ENCODE data around the gene SESN3.

SESN3 gene

DNA sequence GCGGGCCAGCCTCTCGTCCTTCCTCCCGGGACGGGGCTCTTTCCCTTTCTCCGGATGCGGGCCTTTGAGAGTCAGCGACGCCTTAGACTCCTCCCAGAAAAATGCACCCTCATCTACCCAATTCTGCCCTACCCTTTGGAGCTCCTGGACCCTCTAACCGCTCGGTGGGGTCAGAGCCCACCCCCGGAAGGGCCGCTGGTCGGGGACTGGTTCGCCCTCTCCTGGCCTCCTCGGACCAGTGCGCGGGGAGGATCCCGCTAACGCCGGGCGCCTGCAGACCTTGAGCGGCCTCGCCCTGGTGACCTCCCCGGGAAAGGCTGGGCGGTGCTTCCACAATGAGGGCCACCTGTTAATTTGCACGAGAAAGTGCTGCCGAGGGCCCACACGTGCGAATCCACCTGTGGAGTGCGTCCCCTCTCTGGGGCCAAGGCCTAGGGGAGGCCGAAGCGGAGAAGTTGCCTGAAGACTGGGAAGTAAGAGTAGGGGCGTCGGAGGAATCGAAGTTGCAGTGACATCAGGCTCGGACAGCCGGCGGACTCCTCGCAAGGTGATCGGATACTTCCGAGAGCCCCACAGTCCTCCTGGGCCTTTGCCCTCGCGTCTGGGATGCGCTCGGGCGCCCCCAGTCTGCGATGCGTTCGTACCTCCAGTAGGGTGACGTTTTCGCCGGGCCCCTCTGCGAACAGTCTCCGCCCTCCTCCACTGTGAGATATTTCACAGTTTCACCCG lies 79.9 kb downstream of the SESN3 start:
- H3K36me3 ChIP-seq (ENCODE audit: control insufficient read depth in 2 of 2, insufficient read depth in 1 of 2, low read length in 2 of 2), result no peaks in the 10 kb centered on the region
- ChIA-PET POLR2A (interaction anchor here (0.9 to 1.4 kb wide), 2 partner anchors 83 to 84 kb away, joined by 3 to 5 read pairs; partner anchors contain the start of gene SRSF8), CTCF (interaction anchor here (0.5 to 7.5 kb wide), 31 partner anchors 9 to 632 kb away, joined by 3 to 169 read pairs (median 4); partner anchors contain the start of gene SRSF8)
- TF ChIP-seq ZNF24 (tag by site-specific recombination; IDR thresholded peaks at IDR 0.05) (no peak), ZNF629 (tag by site-specific recombination; IDR thresholded peaks at IDR 0.05) (peak; percentile 39), ZNF677 (tag by site-specific recombination; IDR thresholded peaks at IDR 0.05) (no peak), ATF2 (tag by site-specific recombination; IDR thresholded peaks at IDR 0.05; ENCODE audit: low read depth) (peak; percentile 25; the same call in 1 of the 2 replicates), ZNF660 (tag by site-specific recombination; IDR thresholded peaks at IDR 0.05) (0 out of 2 replicates have a peak, but pooled peaks have one; percentile 36), ZFP69B (tag by site-specific recombination; IDR thresholded peaks at IDR 0.05) (peak; percentile 25; the same call in 1 of the 2 replicates), ZSCAN16 (tag by site-specific recombination; IDR thresholded peaks at IDR 0.05) (no peak), ZSCAN30 (tag by site-specific recombination; IDR thresholded peaks at IDR 0.05) (peak; percentile 65; the same call in 1 of the 2 replicates), SCRT1 (tag by site-specific recombination; IDR thresholded peaks at IDR 0.05; ENCODE audit: borderline replicate concordance) (peak; percentile 82; the same call in 1 of the 2 replicates), ZBTB1 (tag by site-specific recombination; IDR thresholded peaks at IDR 0.05) (no peak), ZBTB8A (tag by site-specific recombination; IDR thresholded peaks at IDR 0.05) (peak; percentile 46; the same call in 1 of the 2 replicates), SCRT2 (tag by site-specific recombination; IDR thresholded peaks at IDR 0.05) (peak; percentile 93)
- TF ChIP-seq, protein P1, sequence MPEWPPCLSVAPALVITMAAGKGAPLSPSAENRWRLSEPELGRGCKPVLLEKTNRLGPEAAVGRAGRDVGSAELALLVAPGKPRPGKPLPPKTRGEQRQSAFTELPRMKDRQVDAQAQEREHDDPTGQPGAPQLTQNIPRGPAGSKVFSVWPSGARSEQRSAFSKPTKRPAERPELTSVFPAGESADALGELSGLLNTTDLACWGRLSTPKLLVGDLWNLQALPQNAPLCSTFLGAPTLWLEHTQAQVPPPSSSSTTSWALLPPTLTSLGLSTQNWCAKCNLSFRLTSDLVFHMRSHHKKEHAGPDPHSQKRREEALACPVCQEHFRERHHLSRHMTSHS (tag by site-specific recombination; IDR thresholded peaks at IDR 0.05), result no peak
- TF ChIP-seq, protein P2, sequence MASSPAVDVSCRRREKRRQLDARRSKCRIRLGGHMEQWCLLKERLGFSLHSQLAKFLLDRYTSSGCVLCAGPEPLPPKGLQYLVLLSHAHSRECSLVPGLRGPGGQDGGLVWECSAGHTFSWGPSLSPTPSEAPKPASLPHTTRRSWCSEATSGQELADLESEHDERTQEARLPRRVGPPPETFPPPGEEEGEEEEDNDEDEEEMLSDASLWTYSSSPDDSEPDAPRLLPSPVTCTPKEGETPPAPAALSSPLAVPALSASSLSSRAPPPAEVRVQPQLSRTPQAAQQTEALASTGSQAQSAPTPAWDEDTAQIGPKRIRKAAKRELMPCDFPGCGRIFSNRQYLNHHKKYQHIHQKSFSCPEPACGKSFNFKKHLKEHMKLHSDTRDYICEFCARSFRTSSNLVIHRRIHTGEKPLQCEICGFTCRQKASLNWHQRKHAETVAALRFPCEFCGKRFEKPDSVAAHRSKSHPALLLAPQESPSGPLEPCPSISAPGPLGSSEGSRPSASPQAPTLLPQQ (tag by site-specific recombination; IDR thresholded peaks at IDR 0.05), result peak; percentile 61
- TF ChIP-seq, protein P3, sequence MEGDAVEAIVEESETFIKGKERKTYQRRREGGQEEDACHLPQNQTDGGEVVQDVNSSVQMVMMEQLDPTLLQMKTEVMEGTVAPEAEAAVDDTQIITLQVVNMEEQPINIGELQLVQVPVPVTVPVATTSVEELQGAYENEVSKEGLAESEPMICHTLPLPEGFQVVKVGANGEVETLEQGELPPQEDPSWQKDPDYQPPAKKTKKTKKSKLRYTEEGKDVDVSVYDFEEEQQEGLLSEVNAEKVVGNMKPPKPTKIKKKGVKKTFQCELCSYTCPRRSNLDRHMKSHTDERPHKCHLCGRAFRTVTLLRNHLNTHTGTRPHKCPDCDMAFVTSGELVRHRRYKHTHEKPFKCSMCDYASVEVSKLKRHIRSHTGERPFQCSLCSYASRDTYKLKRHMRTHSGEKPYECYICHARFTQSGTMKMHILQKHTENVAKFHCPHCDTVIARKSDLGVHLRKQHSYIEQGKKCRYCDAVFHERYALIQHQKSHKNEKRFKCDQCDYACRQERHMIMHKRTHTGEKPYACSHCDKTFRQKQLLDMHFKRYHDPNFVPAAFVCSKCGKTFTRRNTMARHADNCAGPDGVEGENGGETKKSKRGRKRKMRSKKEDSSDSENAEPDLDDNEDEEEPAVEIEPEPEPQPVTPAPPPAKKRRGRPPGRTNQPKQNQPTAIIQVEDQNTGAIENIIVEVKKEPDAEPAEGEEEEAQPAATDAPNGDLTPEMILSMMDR (tag by site-specific recombination; IDR thresholded peaks at IDR 0.05), result peak; percentile 62; the same call in 1 of the 2 replicates
- H3K9me3 ChIP-seq (ENCODE audit: control insufficient read depth, insufficient read depth, low read depth, low read length), result no peaks in the 10 kb centered on the region
- H3K4me3 ChIP-seq (ENCODE audit: low read depth, low read length), result peak overlapping the region; percentile 24
- no peaks in the 10 kb centered on the region; the same call in none of the 2 replicates for H3K4me1 ChIP-seq (ENCODE audit: control insufficient read depth, insufficient read depth, low read length)
- H3K27ac ChIP-seq (ENCODE audit: extremely low read depth, low read depth, low read length), result no peak overlapping the region; the same call in 1 of the 2 replicates

- Histone ChIP-seq H3K4me3 (ENCODE audit: low read depth, low read length) (no peak overlapping the region), H3K36me3 (ENCODE audit: control insufficient read depth in 2 of 2, insufficient read depth in 1 of 2, low read length in 2 of 2) (no peaks in the 10 kb centered on the region), H3K27ac (ENCODE audit: extremely low read depth, low read depth, low read length) (no peak overlapping the region), H3K4me1 (ENCODE audit: control insufficient read depth, insufficient read depth, low read length) (no peaks in the 10 kb centered on the region; the same call in none of the 2 replicates), H3K9me3 (ENCODE audit: control insufficient read depth, insufficient read depth, low read depth, low read length) (no peaks in the 10 kb centered on the region)
- CTCF ChIA-PET, result interaction anchor here (0.6 to 3.3 kb wide), 10 partner anchors 11 to 999 kb away, joined by 3 to 36 read pairs (median 4); partner anchors contain the start of gene SRSF8
- POLR2A ChIA-PET, result interaction anchor here (1.4 kb wide), 1 partner anchor 83 kb away, joined by 5 read pairs; the partner anchor contains the start of gene SRSF8
- TF ChIP-seq GFI1B (tag by site-specific recombination; IDR thresholded peaks at IDR 0.05), result no peak
- TF ChIP-seq HOXA7 (CRISPR knock-in tag; IDR thresholded peaks at IDR 0.05; ENCODE audit: borderline replicate concordance), result no peak
- TF ChIP-seq GLI2 (tag by site-specific recombination; IDR thresholded peaks at IDR 0.05; ENCODE audit: borderline replicate concordance, low read depth), result no peak
- TF ChIP-seq, protein P4, sequence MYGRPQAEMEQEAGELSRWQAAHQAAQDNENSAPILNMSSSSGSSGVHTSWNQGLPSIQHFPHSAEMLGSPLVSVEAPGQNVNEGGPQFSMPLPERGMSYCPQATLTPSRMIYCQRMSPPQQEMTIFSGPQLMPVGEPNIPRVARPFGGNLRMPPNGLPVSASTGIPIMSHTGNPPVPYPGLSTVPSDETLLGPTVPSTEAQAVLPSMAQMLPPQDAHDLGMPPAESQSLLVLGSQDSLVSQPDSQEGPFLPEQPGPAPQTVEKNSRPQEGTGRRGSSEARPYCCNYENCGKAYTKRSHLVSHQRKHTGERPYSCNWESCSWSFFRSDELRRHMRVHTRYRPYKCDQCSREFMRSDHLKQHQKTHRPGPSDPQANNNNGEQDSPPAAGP (tag by site-specific recombination; IDR thresholded peaks at IDR 0.05), result peak; percentile 61
Observed at GRCh38 chr11:95149651-95150364, 81.2 kb downstream of the SESN3 start.

Data from HEK293 (cell line).